Cardiac septum (tissue), 1 donor: Measurements from ENCODE around the gene KY. TPM values are rescaled to one million over a fixed set of nuclear protein-coding genes. Genes with fewer than 3 reads are reported as not detected.

ENCODE experiments used
- DNase-seq: peaks from one replicate; pipeline ENCODE4 v3.0.0-alpha.2; 2020; ENCODE audit warnings: low spot score
- intact Hi-C: fragments of 100-400 bp; cut with DNase I; formaldehyde crosslinking; loops from one replicate; pipeline ENCODE4 v1.14.0; 2022
- total RNA-seq: library from RNA; stranded (reverse); fragmentation: NEBNext Ultra II Directional; extraction: Animal tissue kit (Norgen Biotek cat#: 25700); gene quantifications from one replicate; pipeline ENCODE4 v1.2.1, GENCODE V29; 2021
- donor health status: DM: no; HTN: no; CAD: no.

KY gene
- total RNA-seq, 1 donor from 2014 or later: 3.9 TPM

DNA sequence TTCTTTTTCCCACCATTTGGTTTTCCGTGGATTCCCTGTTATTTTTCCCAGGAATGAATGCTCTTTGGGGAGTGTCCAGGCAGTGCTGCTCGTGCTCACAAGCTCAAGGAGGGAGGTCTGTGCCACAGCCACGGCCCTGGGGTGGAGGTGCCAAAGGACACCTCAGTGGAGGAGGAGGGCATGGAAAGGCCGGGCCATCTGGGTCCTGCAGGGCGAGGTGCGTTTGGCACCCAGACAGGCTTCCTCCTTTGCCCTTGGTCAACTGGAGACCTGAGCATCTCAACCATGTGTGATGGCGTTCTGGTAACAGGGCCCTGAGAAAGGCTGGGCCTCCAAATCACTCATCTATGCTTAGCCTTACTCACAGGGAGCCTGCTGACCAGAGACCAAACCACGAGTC lies 25.4 kb downstream of the KY start:
- DNase-seq: peak; percentile 6
- intact Hi-C loops: no loop called here

DNA sequence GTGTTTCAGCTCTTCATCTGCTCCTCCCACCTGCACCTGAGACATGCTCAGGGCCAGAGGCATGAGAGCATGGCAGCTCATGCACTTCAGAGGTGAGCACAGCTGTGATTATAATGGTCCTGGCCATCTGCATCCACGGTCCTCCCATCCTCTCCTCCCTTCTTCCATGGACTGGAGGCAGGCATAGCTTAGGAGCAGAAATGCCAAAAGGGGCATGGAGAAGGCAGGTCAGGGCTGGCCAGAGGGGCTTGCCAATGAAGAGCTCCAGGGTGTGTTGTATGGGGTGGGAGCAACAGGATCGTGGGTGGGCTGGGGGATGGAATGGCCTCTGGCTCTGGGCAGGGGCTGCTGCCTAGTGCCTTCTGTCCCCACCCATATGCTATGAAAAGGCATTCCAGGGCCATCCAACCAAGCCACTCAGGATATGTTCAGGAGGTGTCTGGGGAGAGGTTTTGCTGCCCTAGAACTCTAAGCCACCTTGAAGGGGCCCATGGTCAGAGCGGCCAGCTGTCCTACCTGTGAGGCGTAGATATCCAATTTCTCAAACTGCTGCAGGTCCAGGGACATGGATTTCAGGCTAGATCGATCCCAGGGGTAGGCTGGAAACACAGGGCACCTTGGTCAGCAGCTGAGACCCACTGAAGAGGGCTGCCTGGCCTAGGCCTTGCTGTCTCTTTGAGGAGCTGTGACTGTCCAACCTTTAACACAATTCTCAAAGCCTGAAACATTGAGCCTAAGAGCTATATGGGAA lies 26.1 kb downstream of the KY start:
- peak; percentile 55 for DNase-seq
- intact Hi-C loops: no loop called here

DNA sequence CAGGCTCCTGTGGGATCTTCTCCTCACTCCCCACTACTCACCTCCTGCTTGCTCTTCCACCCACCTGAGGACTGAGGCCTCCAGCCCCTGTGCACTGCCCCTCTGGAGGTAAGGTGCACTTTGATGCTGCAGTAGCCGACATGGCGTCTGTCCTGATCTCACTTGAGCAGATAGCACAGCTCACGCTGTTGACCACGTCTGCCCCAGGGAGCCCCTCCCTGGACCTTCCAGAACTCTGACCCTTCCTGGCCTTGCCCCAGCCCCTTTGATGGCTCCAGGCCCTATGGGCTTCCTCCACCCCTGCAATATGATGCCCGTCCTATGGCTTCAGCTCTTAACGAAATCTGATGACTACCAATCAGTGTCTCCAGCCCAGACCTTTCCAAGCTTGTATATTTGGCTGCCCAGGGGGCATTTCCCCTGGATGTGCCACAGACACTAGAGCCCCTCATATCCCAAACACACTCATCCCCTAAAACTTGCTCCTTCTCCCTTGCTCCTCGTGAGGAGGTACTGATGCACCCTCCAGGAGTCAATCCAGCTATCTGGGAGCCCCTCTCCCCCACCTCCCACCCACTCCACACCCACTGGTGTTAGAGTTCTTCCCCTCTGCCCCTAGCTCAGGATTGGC lies 27.1 kb downstream of the KY start:
- intact Hi-C loops: no loop called here
- peak; percentile 12 for DNase-seq

DNA sequence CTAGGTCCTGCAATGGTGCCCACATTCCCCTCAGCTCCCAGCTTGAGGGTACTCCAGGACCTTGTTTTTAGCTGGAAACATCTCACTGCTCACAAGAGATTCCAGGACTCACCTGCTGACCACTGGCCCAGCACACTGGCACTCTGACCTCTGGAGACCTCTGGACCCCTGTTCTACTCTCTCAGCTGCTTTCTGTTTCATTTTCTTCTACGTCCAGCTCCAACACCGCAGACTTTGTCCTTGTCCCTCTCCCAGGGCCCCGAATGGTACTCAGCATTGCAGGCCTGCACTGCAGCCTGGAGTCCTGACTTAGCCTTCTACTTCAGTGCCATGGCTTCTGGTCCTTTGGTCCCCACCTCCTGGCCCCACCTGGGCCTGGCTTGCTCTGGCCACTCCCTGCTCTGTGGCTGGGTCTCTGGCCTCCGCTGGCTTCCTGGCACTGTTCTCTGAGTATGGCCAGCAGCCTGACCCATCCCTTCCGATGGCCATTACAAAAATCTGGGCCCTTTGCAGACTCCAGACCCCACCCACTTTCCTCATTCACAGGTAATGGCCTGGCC lies 27.9 kb downstream of the KY start:
- DNase-seq: peak; percentile 74
- intact Hi-C loops: no loop called here

DNA sequence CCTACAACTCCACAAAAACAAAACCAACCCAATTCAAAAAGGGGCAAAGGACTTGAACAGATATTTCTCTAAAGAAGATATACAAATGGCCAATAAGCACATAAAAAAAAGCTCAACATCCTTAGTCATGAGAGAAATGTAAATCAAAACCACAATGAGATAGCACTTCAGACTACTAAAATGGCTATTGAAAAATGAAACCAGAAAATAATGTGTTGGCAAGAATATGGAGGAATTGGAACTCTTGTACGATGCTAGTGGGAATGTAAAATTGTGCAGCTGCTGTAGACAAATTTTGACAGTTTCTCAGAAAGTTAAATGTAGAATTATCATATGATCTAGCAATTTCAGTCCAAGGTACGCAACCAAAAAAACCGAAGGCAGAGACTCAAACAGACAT lies 29.0 kb downstream of the KY start:
- intact Hi-C loops: no loop called here

DNA sequence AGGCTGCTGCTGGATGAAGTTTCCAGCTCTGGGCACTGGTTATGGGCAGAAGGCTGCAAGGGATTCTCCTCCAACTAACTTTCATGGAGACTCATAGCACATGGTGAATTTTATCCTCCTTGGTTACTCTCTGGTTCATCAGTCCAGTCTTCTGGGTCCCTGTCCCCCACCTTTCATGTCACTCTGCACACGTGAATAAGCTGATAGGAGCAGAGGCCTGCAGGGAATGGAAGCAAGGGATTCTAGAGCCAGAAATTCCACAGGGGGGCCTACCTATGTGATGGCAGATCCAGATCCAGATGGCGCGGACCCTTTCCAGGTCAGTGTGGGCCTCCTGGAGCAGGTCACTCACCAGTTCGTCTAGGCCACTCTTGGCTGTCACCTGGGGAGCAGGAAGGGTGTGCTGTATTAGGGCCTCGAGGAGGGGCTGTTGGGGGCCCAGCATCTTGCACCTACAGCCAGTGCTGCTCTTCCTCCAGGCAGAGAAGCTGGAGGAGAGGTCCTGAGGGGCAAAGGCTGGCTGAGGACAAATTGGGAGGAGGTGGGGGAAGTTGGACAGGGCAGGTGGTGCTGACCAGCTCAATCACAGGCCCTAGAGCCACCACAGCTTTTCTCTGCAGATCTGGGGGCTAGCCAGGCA lies 30.2 kb downstream of the KY start:
- intact Hi-C loops: no loop called here
- DNase-seq: peak; percentile 36

More for the DNA sequence above, 29.0 kb downstream of the KY start:
- no peak for DNase-seq

DNA sequence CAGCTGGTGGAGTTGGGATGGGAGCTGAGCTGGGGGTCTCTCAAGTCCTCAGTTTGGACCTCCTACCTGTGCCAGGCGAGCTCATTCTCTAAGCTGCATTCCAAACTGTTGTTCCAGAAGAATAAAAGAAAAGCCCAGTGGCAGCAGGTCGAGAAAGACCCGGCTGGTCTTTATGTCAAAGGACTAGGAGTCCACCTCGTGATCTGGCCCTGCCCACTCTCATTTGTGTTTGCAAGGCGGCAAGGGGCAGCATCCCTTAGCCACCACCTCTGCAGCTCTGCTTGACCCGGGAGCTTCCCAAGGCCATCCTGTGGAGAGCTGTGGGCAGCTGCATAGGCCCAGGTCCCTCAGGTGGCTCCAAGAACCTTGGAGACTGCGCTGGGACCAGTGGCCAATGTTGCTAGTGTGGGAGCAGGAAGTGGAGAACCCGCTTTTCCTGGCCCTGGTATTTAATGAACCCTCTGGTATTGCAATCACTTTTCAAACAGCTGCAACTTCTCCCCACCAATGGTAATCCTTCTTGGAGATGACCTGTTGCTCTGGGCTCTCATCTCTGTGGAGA lies 30.9 kb downstream of the KY start:
- intact Hi-C loops: no loop called here
- no peak for DNase-seq

DNA sequence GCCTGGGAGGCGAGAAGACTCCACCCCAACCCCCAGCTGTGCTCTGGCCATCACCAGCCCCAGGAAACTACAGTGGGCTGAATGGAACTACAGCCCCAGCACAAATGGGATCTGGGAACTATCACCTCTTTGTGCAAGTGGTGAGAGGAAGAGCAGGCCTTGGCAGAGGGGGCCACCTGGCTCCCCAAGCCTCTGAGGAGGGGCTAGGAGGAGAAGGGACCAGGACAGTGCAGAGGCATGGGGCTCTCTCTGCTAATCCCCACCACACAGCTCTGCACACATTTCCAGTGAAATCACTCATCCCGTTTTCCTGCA lies 31.6 kb downstream of the KY start:
- intact Hi-C loops: no loop called here
- DNase-seq: no peak

DNA sequence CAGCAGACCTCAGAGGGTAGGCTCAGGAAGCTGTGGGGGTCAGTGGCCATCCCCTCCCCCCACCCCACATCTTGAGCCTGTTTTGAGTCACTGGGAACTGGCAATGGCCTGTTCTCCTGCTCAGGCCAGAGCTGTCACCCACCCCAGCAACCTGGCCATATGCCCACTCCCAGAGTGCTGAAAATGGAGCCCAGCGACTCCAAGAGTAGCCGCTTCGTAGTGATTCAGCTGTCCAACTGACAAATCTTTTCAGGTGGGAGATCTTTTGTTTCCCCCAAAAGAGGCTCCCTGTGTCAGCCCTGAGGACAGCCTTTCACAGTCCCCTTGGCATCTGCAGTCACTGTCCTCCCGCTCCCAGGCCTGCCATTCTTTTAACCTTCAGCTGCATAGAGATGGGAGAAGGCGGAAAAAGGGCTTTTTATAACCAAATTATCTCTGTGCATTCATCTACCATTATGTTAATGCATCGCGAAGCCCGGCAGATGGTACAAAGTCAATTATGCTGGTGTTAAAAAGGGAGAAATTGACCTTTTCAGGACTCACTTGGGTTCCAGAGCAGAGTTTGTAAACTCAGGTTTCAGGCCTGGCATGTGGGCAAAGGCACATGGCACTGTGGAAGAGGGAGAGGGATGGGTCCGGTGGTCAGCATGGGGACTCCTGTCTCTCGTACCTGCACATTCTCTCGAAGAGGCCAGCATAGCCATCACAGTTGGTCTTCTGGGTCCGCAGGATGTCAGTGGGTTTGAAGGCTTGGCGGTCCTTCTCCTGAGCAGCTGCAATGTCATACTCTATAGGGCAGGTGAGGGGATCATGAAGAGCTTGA lies 32.1 kb downstream of the KY start:
- DNase-seq: no peak
- intact Hi-C loops: no loop called here

DNA sequence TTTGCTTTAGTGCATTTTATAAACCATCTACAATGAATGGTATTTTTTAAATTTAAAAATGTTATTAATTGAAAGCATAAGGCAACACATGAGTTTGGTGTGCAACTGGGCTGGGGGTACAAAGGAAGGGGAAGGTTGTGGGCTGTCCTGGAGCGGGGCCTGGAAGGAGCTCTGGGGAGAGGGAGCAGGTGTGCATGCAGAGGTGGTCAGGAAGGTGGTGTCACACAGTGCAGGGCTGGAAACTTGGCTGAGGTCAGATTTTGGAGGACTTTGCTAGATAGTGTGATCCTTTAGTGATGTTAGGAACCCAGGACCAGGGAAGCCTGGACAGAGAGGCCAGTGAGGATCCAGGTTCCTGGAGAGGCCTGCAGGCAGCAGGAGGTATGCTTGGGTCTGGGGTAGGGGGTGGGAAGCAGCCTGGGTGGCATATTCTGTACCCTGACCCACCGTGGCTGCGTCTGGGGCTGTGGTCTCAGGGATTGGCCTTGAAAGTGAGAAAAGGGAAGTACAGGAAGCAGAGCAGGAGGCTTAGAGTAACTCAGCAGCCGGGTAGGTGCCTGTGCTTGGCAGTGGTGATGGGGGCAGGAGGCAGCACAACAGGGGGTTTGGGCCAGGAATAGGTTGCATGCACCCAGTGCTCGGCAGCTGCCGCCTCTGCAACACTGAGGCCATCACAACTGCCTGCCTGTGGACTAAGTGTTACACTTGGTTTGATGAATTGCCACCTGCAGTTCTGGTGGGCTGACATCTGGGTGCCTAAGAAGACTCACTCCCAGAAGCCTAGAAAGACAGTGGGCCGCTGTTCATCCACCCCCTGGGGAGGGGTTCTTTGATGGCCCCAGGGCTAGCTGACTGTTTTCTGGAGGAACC lies 33.0 kb downstream of the KY start:
- intact Hi-C loops: no loop called here
- DNase-seq: no peak

DNA sequence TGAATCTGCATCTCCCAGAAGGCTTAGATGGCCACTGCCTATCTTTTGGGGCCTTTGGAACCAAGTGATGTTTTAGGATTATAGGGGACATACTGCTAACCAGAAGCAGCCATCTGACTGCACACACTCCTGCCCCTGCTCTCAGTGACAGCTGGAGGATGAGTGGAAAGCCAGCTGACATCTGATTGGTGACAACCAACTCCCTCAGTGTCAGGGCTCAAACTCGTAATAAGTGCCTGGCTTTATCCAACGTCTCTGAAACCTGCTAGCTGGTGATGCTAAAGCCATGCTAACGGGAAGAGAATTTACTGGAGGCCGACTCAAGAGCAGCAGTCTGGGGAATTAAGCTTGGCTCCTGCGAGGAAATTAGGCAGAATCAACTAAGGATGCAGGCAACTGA lies 35.1 kb downstream of the KY start:
- intact Hi-C loops: no loop called here
- no peak for DNase-seq

DNA sequence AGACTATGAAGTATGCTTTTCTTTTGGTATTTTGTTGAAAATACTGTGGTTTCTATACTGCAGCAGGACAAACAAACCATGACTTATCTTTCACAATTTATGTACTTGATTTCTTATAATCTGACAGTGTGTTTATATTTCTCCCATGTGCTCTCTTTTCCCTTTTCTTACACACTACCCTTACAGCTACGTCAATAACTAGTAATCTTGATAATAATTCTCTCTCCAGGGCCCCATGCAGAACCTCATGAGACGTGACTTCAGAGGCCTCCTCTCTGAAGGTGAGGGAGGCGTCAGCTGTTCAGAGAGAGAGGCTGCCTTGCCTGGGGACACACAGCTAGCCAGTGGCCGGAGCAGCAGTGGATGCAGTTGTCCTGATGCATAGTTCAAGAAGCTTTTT lies 35.9 kb downstream of the KY start:
- DNase-seq: no peak
- intact Hi-C loops: no loop called here

DNA sequence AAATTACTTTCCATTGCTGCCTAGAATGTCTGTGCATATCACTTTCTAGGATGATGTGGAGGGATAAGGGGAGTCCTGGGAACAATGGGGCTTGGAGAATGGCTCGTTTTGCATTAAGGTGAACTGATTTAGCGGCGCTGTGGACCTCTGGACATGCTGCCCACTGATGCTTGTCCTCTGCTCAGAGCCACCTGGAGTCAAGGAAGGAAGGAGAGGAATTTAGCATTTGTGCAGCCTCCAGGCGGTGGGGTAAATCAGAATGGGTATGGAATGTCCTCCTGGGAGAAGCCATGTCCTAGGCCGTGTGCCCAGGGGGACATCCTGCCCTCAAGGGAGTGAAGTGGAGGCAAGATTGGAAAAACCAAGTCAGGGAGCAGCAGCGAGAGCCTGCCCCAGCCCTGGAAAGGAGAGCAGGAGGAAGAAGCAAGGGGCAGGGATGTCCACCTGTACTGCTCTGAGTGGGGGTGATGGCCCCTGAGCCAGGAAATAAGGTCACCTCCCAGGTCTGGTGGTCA lies 37.8 kb downstream of the KY start:
- intact Hi-C loops: no loop called here
- DNase-seq: no peak

DNA sequence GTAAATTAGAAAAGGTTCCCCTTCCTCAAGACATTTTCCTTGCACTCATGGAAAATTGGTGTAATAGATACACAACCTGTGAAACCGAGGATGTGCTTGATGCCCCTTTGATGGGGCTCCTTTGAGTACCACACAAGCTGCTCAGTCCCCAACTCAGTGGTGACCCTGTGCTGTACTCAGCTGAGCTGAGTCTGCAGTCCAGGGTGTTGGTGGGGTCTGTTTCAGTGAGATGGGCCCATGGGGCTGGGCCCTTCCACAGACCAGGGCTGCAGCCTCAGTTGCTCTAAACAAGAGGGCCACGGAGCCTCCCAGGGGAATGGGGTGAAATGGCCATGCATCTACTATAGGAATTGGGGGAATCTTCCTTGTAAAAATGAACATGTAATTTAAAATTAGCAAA lies 39.3 kb downstream of the KY start:
- no peak for DNase-seq
- intact Hi-C loops: no loop called here

DNA sequence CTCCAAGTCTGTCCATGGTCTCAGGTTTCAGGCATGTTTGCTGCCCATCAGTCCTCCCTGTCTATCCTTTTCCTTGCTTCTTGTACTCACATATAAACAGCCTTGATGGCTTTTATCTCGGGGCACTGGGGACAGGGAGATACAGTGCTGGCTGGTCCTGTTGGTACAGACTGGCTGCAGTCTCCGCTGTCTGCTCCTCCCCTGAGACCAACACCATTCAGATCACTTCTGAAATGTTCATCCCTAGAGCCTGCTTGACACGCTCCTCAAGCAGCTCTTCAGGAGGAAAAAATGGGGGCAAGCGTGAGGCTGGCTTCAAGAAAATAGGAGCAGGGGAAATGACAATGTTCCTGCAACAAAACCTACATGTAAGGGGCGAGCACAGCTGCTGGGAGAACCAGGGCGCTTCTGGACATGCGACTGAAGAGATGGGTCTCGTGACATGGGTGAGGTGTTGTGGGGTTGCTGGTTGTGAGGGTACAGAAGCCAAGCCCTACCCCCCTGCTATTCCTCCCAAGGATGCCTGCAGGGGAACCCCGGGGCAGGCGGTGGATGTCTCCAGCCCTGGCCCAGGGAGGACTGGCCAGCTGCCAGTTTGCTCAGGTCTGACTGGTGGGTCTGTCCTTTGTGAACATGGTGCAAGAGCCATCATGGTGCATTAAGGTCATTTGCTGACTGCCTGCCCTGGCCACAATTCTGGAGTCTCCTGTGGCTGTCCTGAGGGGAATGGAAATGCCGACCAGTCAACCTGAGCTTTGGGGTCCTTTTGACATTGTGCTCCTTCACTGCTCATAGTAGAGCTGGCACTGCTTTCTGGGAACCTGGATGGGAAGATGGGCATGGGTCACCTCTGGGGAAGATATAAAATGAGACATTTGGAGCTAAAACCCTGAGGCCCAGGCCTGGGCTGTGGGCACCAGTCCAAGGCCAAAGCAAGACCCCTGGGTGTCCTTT lies 40.1 kb downstream of the KY start:
- intact Hi-C loops: no loop called here

DNA sequence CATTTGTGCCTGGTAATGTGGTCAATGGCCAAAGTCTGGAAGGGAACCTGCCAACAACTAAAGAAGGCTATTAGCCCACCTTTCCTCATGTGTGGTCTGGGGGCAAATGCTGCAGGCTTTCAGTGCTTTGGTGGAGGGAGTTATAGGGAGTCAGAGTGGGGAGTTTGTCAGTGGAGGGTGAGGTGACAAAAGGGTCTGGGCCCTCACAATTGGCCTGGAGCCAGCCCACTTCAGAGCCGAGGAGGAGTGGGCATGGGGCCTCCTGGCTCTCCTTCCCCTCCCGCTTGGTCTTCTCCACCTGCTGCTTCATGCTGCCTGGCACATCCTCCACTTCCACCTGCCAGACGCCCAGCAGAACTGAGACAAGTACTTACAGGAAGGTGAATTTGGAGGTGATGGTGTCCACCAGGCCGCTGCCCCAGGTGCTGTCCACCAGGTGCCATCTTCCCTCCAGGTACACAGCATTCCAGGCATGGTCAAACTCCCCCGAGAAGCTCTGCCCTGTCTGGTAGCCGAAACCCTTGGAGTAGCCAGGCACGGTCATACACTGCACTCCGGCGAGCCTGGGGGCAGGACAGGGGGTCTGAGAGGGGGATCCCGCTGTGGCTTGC lies 40.9 kb downstream of the KY start:
- DNase-seq: no peak
- intact Hi-C loops: no loop called here

More for the DNA sequence above, 40.1 kb downstream of the KY start:
- no peak for DNase-seq

DNA sequence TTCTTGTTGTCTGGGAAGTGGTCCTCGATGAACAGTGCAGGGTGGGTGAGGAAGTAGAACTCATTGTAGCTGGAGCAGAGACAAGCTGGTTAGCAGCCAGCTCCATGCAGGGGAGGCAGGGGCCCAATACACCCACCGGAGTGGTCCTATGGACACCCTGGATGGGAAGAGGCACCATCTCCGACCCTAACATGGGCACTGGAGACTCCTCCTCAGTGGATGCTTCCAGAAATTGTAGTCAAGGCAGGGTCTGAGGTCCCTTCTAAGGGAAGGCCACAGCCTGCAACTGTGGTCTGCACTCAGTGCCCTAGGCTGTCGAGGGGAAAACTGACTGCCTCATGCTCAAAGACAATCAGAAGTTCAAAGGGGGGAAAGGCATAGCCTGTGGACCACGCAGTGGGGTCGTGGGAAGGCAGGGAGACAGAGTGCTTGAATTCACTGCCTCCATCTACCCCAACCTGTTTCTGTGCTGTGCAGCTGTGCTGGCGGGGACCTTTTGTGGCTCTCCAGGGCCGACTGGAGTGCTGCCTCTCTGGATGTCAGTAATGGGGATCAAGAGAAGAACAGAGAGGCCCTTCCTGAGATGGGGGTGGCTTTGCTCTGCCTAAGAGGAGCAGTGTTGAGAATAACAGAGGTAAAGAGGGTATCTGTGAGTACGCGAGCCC lies 41.9 kb downstream of the KY start:
- intact Hi-C loops: no loop called here
- DNase-seq: no peak
